GM21723 (cell line): ENCODE data around the gene SKOR2.

Experiments used
- ATAC-seq: cut with Tn5 transposase; IDR thresholded peaks from one replicate; pipeline ENCODE4 v1.9.1; 2021; ENCODE audit warnings: mild to moderate bottlenecking, moderate library complexity; ENCODE audit not compliant: unreplicated experiment

SKOR2 gene

DNA sequence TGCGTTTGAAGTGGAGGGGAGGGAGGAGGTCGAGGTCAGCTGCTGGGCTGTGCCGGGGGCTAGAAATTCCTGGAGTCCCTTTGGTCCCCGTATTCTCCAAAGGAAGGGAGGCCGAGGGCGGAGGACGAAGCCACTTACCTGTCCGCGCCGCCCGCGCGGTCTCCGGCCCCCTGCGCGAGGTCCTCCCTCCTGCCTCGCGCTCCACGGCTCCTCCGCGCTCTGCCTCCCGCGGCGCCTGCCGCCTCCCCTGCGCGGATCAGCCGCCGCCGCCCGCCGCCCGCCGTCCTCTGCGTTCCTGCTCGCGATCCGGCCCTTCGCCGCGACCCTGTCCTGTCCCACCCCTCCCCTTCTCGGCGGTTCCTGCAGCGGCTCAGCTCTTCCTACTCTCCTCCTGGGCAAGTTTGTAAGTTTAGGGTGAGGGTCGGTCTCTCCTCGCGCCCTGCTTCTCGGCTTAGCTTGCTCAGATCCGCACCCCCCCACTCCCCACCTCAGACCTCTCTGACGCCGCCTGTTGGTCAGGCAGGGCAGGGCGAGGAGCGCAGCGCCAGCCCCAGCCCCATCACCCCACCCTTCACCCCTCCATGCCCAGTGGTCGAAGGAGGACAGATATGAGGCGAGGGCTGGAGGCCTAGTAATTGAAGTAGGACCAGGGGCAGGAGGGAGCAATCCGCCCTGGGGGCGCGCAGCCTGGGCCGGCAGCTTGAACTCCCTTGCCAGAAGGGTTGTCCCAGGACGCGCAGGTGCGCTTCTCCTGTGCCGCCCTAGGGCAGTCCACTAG lies 9.7 kb upstream of the SKOR2 start:
- no peak for ATAC-seq

- no peak for ATAC-seq
These were observed 8.9 kb upstream of the SKOR2 start for GRCh38 chr18:47260120-47260923.

DNA sequence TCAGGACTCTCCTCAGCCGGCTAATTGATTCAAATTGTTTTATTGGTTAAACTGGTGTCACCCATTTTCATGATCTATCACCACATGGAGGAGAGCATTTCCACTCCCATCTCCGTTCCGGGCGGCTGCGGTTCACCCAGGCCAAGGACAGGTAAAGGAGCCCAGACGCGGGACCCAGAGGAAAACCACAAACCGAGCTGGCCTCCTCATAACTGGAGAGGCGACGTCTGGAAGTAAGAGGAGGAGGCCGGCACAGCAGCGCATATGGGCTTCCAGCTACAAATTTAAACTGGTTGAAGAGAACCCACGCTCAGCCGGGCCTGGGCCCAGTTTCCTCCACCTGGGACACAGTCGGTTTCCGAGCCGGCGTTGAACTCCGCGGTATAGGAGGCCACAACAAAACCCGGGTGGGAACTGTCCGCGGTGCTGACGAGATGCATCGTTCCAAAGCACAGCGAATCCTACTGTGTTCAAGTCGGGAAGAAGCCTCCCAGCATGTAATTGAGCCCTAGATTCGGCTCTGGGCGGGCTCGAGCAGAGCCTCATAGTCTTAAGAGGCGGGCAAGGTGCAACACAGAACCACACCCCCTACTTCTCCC lies 3.0 kb upstream of the SKOR2 start:
- no peak for ATAC-seq

- no peak for ATAC-seq
These were observed 1.7 kb upstream of the SKOR2 start for GRCh38 chr18:47253101-47253654.

DNA sequence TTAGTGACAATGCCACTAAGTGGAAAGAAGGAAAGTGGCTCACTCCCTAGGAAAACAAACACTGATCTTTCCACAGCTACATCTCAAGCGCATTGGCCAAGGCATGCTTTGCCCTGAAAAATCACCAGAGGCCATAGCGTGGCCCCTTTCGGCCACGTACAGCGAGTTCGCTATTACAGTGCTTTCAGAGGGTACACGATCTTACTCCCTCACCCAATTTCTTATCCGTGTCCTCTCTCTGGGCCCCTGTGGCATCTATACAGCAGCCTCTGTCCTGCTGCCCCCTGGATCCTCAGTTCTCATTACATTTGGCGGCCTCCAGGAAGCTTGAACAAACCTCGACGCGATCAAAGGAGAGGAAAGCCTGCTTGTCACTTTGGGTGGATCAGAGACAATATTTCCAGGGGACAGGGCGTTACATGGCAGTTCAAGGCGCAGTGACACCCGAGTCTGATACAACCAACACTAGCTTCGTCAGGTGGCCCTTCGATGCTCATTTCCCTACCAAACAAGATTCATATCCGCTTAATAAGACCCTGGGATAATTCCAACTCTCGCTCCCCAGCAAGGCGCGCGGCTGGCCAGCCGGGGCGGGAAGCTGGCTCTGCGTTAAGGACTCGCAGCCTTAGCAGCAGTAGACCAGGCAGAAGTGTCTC lies 941 bp downstream of the SKOR2 start:
- ATAC-seq: no peak

GRCh38 chr18:47249314-47249981 lies 2.0 kb downstream of the SKOR2 start:
- no peak for ATAC-seq

DNA sequence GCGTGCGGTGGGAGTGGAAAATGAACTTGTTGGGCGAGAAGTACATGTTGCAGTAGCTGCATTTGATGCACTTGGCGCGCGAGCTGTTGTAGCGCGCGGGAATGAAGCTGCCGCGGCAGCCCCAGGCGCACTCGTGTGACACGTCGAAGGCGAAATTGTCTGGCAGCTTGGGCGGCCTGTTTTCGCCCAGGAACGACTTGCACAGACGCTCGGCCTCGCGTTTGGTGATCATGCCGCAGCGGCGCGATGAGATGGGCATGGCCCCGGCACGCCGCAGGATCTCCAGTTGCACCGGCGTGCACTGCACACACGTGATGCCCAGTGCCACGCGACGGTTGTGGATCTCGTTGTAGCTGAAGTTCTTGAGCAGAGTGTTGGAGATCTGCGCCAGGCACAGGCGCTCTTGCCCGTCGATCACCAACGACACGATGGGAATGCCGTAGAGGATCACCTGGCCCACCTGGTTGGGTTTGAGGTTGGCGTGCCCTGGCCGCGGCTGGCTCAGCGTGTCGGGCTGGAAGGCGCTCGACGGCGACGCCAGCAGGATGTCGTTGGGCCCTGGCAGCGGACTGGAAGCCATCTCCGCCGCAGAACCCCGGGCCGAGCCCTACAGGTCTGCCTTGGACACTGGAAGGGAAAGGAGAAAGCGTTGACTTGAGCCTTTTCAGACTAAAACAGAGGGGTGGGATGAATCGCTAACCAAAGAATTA lies 2.7 kb downstream of the SKOR2 start:
- no peak for ATAC-seq

DNA sequence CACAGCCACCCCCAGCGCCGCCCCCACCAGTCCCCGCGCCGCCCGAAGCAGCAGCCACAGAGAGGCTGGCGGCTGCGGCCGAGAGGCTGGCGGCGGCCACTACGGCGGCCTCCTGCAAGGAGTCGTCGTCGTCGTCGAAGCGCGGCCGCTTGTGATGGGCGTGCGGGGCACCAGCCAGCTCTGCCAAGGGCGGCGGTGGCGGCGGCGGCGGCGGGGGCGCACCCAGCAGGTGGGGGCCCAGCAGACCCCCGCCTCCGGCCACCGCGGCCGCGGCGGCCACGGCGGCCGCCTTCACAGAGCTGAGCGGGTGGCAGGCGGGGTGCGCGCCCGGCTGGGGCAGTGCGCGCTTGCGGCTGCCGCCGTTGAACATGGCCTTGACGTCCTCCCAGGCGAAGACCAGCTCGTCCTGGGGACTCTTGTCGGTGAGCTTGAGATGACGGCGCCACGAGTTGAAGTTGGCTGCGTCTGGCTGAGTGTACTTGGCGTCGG lies 3.3 kb downstream of the SKOR2 start:
- ATAC-seq: no peak

DNA sequence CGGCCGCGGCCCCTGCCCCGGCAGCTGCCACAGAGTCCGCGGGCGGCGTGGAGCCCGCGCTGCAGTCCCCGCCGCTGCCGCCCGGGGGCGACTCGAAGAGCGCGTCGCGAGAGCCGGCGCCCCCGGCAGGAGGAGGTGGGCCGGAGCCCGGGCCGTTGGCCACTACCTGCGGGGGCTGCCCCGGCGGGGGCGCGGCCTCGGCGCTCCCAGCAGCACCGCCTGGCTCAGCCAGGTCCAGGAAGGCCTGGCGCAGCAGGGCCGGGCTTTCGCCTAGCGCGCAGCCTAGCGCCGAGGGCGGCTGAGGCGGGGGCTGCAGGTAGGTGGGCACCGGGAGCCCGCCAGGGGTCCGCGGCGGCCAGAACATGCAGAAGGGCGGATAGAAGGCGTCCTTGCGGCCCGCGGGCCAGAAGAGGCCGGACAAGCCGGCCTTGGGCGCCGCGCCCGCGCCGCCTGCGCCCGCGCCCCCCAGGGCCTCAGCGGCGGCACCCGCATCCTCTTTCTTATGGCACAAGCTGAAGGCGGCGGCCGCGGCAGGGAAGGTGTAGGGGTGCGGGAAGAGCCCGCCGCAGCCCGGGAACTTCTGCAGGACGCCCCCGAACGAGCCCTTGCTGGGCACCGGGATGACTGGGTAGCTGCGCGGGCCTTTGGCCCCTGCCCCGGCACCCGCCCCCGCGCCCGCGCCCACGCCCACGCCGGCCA lies 3.9 kb downstream of the SKOR2 start:
- ATAC-seq: no peak

GRCh38 chr18:47247036-47247415 lies 4.4 kb downstream of the SKOR2 start:
- no peak for ATAC-seq

DNA sequence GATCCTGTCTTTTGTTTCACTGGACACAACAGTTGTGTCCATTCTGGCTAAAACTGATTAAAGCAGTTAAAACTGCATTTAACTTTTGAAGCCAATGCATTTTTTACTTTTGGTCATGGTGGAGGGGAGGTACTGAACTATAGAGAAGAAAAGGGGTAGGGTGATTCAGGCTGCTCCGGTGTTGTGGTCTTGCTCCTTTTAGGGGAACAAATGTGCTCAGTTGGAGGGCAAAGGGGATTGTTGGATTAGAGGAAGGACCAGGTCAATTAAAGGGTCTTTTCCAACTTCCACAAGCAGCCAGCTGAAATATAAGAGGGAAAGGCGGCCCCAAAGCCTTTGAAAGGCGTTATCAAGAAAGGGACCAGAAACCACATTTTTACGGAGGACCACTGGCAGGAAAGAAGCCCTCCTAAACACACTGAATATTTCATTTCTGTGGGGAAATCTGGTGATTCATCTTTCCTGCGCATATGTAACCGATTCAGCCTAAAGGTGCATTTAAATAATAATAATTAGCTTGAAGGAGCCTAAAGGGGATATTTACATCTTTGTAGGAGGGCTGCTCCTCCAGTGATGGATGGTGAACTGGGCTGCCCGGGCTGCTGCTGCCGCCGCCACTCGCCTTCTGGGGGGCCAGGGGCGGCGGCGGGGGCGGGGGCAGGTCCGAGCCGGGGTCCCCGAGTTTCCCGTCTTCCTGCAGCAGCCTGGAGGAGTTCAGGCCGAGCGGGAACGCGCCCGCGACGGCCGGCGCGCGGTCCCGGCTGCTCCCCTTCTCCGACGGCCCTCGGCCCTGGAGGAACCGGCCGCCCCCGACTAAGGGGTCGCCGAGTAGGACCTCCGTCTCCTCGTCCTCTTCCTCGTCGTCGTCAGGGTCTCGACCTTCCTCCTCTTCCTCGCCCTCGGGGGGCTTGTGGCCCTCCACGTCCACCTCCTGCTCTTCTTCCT lies 5.2 kb downstream of the SKOR2 start:
- no peak for ATAC-seq

DNA sequence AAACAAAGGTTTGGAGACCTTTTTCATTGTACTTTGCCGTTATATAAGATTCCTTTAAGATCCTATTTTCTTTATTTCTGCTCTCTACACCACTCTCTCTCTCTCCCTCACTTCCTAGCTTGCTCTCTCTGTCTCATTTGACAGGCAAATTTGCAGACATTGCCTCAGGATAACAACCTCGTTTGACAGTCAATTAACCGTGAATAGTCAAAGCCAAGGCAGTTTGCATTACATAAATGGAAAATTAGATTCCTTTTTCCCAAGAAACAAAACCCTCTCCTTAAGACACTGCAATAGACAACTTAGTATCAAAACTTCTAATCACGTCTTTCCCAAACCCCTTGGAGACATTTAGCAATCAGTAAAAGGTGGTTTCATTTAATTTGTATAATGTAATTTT lies 7.4 kb downstream of the SKOR2 start:
- no peak for ATAC-seq

DNA sequence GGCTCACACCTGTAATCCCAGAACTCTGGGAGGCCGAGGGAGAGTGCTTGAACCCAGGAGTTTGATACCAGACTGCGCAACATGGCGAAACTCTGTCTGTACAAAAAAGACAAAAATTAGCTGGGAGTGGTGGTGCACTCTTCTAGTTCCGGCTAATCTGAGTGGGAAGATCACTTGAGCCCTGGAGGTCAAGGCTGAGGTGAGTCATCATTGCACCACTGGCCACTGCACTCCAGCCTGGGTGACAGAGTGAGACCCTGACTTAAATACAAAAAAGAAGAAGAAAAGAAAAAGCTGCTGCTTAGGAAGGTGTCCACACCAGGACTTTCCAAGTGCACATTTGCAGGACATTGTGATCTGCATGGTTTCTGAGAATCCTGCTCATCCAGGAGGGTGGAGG lies 16.4 kb downstream of the SKOR2 start:
- ATAC-seq: no peak

DNA sequence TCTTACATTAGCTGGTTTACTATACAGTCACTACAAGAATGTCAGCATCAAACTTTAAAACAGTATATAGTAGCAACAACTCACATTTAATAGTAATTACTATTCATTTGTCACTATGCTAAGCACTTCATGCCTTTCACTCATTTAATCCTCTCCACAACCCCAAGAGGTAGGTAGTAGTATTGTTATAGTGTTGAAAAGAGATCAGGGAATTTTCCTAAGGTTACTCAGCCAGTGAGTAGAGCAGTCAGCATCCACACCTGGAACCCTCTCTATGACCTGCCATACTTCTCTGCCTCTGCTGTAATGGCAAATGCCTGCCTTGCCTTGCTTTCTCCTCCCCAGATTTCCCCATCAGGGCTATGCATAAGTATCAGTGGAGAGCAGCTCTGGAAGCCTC lies 24.8 kb downstream of the SKOR2 start:
- ATAC-seq: no peak

DNA sequence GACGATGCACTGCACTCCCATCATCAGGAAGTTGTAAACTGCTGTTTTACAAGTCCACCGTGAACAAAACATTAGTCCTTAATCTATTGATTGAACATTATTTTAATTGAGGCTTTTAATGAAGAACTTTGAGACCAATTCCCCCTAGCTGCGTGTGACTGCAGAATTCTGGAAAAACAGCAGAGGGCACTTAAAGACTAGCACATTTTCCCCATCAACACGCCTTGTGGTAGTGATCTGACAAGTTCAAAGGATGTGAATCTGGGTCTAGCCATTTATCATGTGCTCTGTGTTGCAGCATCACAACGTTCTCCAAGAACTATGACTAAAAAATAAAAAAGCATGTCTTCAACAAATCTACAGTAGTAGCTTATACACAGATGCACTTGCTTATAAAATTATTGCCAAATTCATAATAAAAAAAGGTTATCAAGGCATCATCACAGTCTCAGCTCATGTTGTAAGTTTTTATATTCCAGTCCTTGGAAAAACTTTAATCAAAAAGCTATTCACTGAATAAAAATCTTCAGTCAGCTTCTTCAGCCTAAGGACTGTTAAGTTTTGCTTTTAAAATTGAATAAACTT lies 35.8 kb downstream of the SKOR2 start:
- no peak for ATAC-seq

DNA sequence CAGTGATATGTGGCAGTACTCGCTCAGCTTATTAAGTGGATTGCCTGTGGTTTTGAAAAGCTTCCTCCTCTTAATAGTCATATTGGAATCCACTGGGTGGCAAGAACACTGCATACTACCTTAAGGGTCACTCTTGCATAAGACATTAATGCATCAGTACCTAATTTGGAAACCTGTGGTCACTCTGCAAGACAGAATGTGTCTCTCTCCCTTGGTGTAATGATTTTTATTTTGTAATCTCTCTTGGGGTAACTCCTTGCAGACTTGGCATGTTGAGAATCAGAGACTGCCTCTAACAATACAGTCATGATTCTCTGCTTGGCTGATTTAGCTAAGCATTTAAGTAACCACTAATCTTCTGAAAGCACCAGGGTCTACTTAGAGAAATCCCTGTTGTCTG lies 42.3 kb downstream of the SKOR2 start:
- ATAC-seq: no peak

- no peak for ATAC-seq
These were observed 44.4 kb downstream of the SKOR2 start for GRCh38 chr18:47206945-47207637.
